PC-9 (cell line): ENCODE measurements around the gene RBBP9. TPM values are rescaled to one million over a fixed set of nuclear protein-coding genes. Genes with fewer than 3 reads are reported as not detected.

Experiments used
- BruUV-seq: library from RNA; stranded (reverse); fragments of 400-500 nt; replicated peaks from 2 replicates; lab custom pipeline; 2021; lab: Mats Ljungman, UMichigan
- CTCF ChIA-PET: fragments of 300-600 bp; sonication (Branson Sonifier 250); formaldehyde crosslinking; loops from one replicate; lab custom pipeline; 2022; ENCODE audit warnings: antibody characterized with exemption; lab: Charles Lee
- POLR2A ChIA-PET: fragments of 300-600 bp; sonication (Branson Sonifier 250); formaldehyde crosslinking; loops from one replicate; lab custom pipeline; 2022; ENCODE audit warnings: antibody characterized with exemption; ENCODE audit not compliant: unreplicated experiment; lab: Charles Lee
- DNase-seq, 2 experiments: peaks; one replicate each; pipeline versions ENCODE4 v3.0.0 to v3.0.0-alpha.2; 2015 to 2022; ENCODE audit warnings: mixed read lengths in 1 of 2
- H2AFZ ChIP-seq: fragments of 200-600 bp; sonication (generic); 2 replicates; pipeline ENCODE4 v1.8.1; 2017; ENCODE audit warnings: antibody characterized with exemption
- H3F3A ChIP-seq: fragments of 200-600 bp; sonication (generic); 2 replicates; pipeline ENCODE4 v1.8.1; 2017; ENCODE audit warnings: antibody characterized with exemption, mild to moderate bottlenecking, low read depth; ENCODE audit not compliant: insufficient read depth
- H3K27ac ChIP-seq: fragments of 200-600 bp; sonication (generic); 2 replicates; pipeline ENCODE4 v1.6.1; 2016; ENCODE audit warnings: mixed run types
- H3K27me3 ChIP-seq: fragments of 200-600 bp; sonication (generic); 2 replicates; pipeline ENCODE4 v1.6.1; 2016; ENCODE audit warnings: low read depth, mixed run types; ENCODE audit not compliant: insufficient read depth
- H3K36me3 ChIP-seq: fragments of 200-600 bp; sonication (generic); 2 replicates; pipeline ENCODE4 v1.6.1; 2016; ENCODE audit warnings: low read depth, mixed run types
- H3K4me1 ChIP-seq: fragments of 200-600 bp; sonication (generic); replicated peaks from 2 replicates; pipeline ENCODE4 v1.6.1; 2016; ENCODE audit warnings: mixed run types; ENCODE audit not compliant: insufficient read depth
- H3K4me2 ChIP-seq: fragments of 200-600 bp; sonication (generic); 2 replicates; pipeline ENCODE4 v1.6.1; 2017; ENCODE audit warnings: mixed run types
- H3K4me3 ChIP-seq: fragments of 200-600 bp; sonication (generic); 2 replicates; pipeline ENCODE4 v1.6.1; 2016; ENCODE audit warnings: mixed run types
- H3K79me2 ChIP-seq: fragments of 200-600 bp; sonication (generic); 2 replicates; pipeline ENCODE4 v1.6.1; 2017; ENCODE audit warnings: low read depth, mixed run types
- H3K9me2 ChIP-seq: fragments of 200-600 bp; sonication (generic); 2 replicates; pipeline ENCODE4 v1.8.1; 2017; ENCODE audit warnings: mild to moderate bottlenecking; ENCODE audit not compliant: insufficient read depth
- H3K9me3 ChIP-seq: fragments of 200-600 bp; sonication (generic); 2 replicates; pipeline ENCODE4 v1.8.1; 2016; ENCODE audit warnings: low read depth; ENCODE audit not compliant: insufficient read depth
- H4K20me1 ChIP-seq: fragments of 200-600 bp; sonication (generic); 2 replicates; pipeline ENCODE4 v1.8.1; 2017; ENCODE audit not compliant: insufficient read depth
- CTCF ChIP-seq: fragments of 200-600 bp; sonication (generic); conservative IDR thresholded peaks from 2 replicates; pipeline ENCODE4 v1.6.1; 2017; ENCODE audit warnings: mixed run types, antibody characterized with exemption, mild to moderate bottlenecking, moderate library complexity
- EZH2 ChIP-seq: fragments of 200-600 bp; sonication (generic); IDR thresholded peaks from 2 replicates; pipeline ENCODE4 v1.8.0; 2017; ENCODE audit warnings: antibody characterized with exemption, low read depth
- intact Hi-C: fragments of 100-400 bp; cut with micrococcal nuclease; formaldehyde crosslinking; loops from one replicate; pipeline ENCODE4 v1.10.0; 2022; ENCODE audit not compliant: unreplicated experiment
- total RNA-seq: library from RNA; stranded (reverse); gene quantifications from 2 replicates; pipeline ENCODE4 v1.2.3, GENCODE V29; 2021

RBBP9 gene
- total RNA-seq, 1 experiment from 2014 or later: 29.5 TPM

DNA sequence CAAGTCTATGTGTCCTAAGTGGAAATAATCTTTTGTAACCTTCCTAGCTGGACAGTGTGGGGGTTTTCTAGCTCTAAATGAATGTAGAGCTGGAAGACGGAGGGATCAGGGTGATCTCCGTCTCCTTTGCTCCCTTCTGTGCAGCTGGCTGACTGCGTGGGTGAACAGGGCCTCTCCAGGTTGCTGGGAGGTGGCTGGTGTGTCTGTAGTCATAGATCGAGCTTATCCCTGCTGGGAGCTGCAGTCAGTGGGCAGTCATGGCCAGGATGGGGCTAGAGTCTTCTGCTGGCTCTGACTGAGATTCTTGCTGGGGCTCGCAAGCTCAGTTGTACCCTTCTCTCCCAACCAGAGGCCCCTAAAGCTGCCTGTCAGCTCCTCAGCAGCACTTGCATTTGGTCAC lies 17.1 kb upstream of the RBBP9 start:
- peaks cover 19% of the 10 kb centered on the region for H3K36me3 ChIP-seq
- no peak overlapping the region for H3K4me3 ChIP-seq
- H3K9me3 ChIP-seq: no peaks in the 10 kb centered on the region
- H3K4me1 ChIP-seq: peaks cover 2% of the 10 kb centered on the region
- CTCF ChIA-PET: no interaction called here
- H3K27me3 ChIP-seq: no peaks in the 10 kb centered on the region
- peaks cover 18% of the 10 kb centered on the region for H3K79me2 ChIP-seq
- H2AFZ ChIP-seq: no peak overlapping the region
- intact Hi-C loops: no loop called here
- DNase-seq: no peak
- no peak overlapping the region for H3K4me2 ChIP-seq
- TF ChIP-seq EZH2 (no peak), CTCF (no peak)
- H3K9me2 ChIP-seq: no peaks in the 10 kb centered on the region
- no TSS peak for BruUV-seq
- POLR2A ChIA-PET: no interaction called here
- H3F3A ChIP-seq: no peaks in the 10 kb centered on the region
- no peak overlapping the region for H3K27ac ChIP-seq
- no peaks in the 10 kb centered on the region; the same call in 1 of the 2 replicates for H4K20me1 ChIP-seq

- no TSS peak for BruUV-seq
- TF ChIP-seq CTCF: no peak
- no peak for TF ChIP-seq EZH2
- intact Hi-C loops: no loop called here
- Histone ChIP-seq H3K79me2 (peaks cover 27% of the 10 kb centered on the region), H3K4me3 (no peak overlapping the region), H4K20me1 (no peaks in the 10 kb centered on the region; the same call in 1 of the 2 replicates), H2AFZ (no peak overlapping the region), H3F3A (no peaks in the 10 kb centered on the region), H3K9me3 (no peaks in the 10 kb centered on the region), H3K36me3 (peaks cover 19% of the 10 kb centered on the region), H3K27me3 (no peaks in the 10 kb centered on the region), H3K27ac (no peak overlapping the region), H3K9me2 (no peaks in the 10 kb centered on the region), H3K4me1 (peaks cover 8% of the 10 kb centered on the region), H3K4me2 (no peak overlapping the region)
- POLR2A ChIA-PET: no interaction called here
- no peak for DNase-seq
- CTCF ChIA-PET: no interaction called here
Measured at GRCh38 chr20:18513208-18513607, 16.2 kb upstream of the RBBP9 start.

- Histone ChIP-seq H3K79me2 (peaks cover 27% of the 10 kb centered on the region), H3K4me3 (no peak overlapping the region), H3K36me3 (peaks cover 12% of the 10 kb centered on the region; the same call in 1 of the 2 replicates), H4K20me1 (no peaks in the 10 kb centered on the region; the same call in 1 of the 2 replicates), H3K9me2 (no peaks in the 10 kb centered on the region), H3F3A (peaks cover 5% of the 10 kb centered on the region; the same call in 1 of the 2 replicates), H3K27ac (no peak overlapping the region), H3K27me3 (no peaks in the 10 kb centered on the region), H2AFZ (no peak overlapping the region), H3K4me2 (no peak overlapping the region), H3K4me1 (peaks cover 11% of the 10 kb centered on the region), H3K9me3 (no peaks in the 10 kb centered on the region)
- TF ChIP-seq CTCF (no peak), EZH2 (no peak)
- intact Hi-C loops: no loop called here
- POLR2A ChIA-PET: no interaction called here
- CTCF ChIA-PET: no interaction called here
- BruUV-seq: no TSS peak
- no peak for DNase-seq
Measured at GRCh38 chr20:18511571-18511970, 14.5 kb upstream of the RBBP9 start.
